Caco-2 (cell line): ENCODE data around the gene C8G. TPM values are rescaled to one million over a fixed set of nuclear protein-coding genes. Genes with fewer than 3 reads are reported as not detected.

Experiments
- BruUV-seq: library from RNA; stranded (reverse); fragments of 400-500 nt; replicated peaks from 2 replicates; lab custom pipeline; 2021; lab: Mats Ljungman, UMichigan
- CTCF ChIA-PET: fragments of 300-600 bp; sonication (Branson Sonifier 250); formaldehyde crosslinking; loops from one replicate; lab custom pipeline; 2022; ENCODE audit warnings: antibody characterized with exemption; lab: Charles Lee
- POLR2A ChIA-PET: fragments of 300-600 bp; sonication (Branson Sonifier 250); formaldehyde crosslinking; loops from one replicate; lab custom pipeline; 2022; ENCODE audit warnings: antibody characterized with exemption; lab: Charles Lee
- DNase-seq, 2 experiments: peaks; one replicate each; pipeline versions ENCODE4 v3.0.0 to v3.0.0-alpha.2; 2020 to 2022
- H3K27me3 ChIP-seq: replicated peaks from 2 replicates; pipeline ENCODE4 v1.6.0; 2011; ENCODE audit warnings: low read length; ENCODE audit not compliant: control insufficient read depth, insufficient read depth
- H3K36me3 ChIP-seq: 2 replicates; pipeline ENCODE4 v1.5.1; 2011; ENCODE audit warnings: low read length; ENCODE audit not compliant: control insufficient read depth, insufficient read depth
- H3K4me1 ChIP-seq: fragments of 250-450 bp; sonication (Bioruptor Pico); 2 replicates; pipeline ENCODE4 v1.5.1; 2020; ENCODE audit warnings: mild to moderate bottlenecking
- H3K4me3 ChIP-seq: 2 replicates; pipeline ENCODE4 v1.5.1; 2011; ENCODE audit warnings: low read depth, mild to moderate bottlenecking, control low read depth, low read length
- H3K9me3 ChIP-seq: fragments of 250-450 bp; sonication (Bioruptor Pico); 2 replicates; pipeline ENCODE4 v1.5.1; 2020; ENCODE audit warnings: mild to moderate bottlenecking, moderate library complexity
- H3K27ac Mint-ChIP-seq: one replicate; pipeline ENCODE4 v1.8.0; 2022; ENCODE audit warnings: mixed read lengths; ENCODE audit not compliant: unreplicated experiment
- H3K27me3 Mint-ChIP-seq: one replicate; pipeline ENCODE4 v1.8.0; 2022; ENCODE audit warnings: mixed read lengths; ENCODE audit not compliant: insufficient read depth, unreplicated experiment
- H3K36me3 Mint-ChIP-seq: one replicate; pipeline ENCODE4 v1.8.0; 2022; ENCODE audit warnings: mild to moderate bottlenecking, mixed read lengths; ENCODE audit not compliant: insufficient read depth, unreplicated experiment
- H3K4me1 Mint-ChIP-seq: one replicate; pipeline ENCODE4 v1.8.0; 2022; ENCODE audit warnings: low read depth, mixed read lengths; ENCODE audit not compliant: unreplicated experiment
- H3K4me3 Mint-ChIP-seq: one replicate; pipeline ENCODE4 v1.8.0; 2022; ENCODE audit warnings: mild to moderate bottlenecking, moderate library complexity, mixed read lengths; ENCODE audit not compliant: unreplicated experiment
- H3K9me3 Mint-ChIP-seq: one replicate; pipeline ENCODE4 v1.8.0; 2022; ENCODE audit warnings: mixed read lengths; ENCODE audit not compliant: unreplicated experiment
- CTCF ChIP-seq, 2 experiments: fragments of 200-600 bp in 1 of 2; IDR thresholded peaks; 1 replicate in 1 of 2; 2 replicates in 1 of 2; pipeline versions ENCODE4 v1.5.1 to v1.8.0; 2011 to 2022; ENCODE audit warnings: antibody characterized with exemption in 1 of 2, control low read depth in 1 of 2, inconsistent platforms in 1 of 2, low read depth in 1 of 2, low read length in 1 of 2, mild to moderate bottlenecking in 1 of 2, moderate library complexity in 1 of 2; ENCODE audit not compliant: insufficient read depth in 1 of 2, severe bottlenecking in 1 of 2, unreplicated experiment in 1 of 2
- intact Hi-C: fragments of 100-400 bp; cut with micrococcal nuclease; formaldehyde crosslinking; loops from one replicate; pipeline ENCODE4 v1.10.0; 2022; ENCODE audit not compliant: unreplicated experiment
- total RNA-seq: library from RNA; stranded (reverse); gene quantifications from 2 replicates; pipeline ENCODE4 v1.2.3, GENCODE V29; 2022

The C8G gene
- total RNA-seq, 1 experiment from 2014 or later = 0.77 TPM

GRCh38 chr9:136978865-136979544 lies 34.0 kb downstream of the C8G start:
- Histone ChIP-seq H3K27me3 (no peaks in the 10 kb centered on the region), H3K36me3 (no peaks in the 10 kb centered on the region)

DNA sequence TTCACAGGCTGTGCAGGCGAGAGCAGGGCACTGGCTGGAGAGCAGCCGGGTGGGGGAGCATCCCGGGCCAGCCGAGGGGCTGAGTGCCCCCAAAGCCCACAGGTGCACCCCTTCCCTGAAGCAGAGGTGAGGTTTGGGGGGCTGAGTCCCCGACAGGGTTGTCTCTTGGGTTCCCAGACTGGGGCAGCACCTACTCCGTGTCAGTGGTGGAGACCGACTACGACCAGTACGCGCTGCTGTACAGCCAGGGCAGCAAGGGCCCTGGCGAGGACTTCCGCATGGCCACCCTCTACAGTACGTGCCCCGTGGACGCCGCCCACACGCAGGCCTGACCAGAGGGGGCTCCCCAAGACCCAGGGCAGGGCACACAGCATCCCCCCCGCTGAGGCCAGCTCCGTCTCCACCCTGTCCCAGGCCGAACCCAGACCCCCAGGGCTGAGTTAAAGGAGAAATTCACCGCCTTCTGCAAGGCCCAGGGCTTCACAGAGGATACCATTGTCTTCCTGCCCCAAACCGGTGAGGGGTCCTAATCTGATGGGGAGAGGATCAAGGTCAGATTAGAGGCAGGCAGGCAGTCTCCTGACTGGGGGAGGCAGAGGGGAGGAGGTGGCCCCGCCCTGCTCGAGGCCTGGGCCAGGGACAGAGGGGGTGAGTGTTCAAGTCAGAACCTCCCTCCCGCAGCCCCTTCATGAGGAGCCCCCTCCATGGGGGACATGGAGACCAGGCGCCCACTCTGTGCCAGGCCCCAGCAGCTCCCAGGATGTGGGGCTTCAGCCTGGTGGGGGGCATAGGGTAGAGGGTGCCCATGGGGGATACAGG lies 34.9 kb downstream of the C8G start:
- H3K27me3 Mint-ChIP-seq = no peaks in the 10 kb centered on the region
- H3K4me1 Mint-ChIP-seq = no peaks in the 10 kb centered on the region
- Histone ChIP-seq H3K36me3 (no peaks in the 10 kb centered on the region), H3K27me3 (no peaks in the 10 kb centered on the region), H3K9me3 (no peaks in the 10 kb centered on the region), H3K4me1 (no peaks in the 10 kb centered on the region), H3K4me3 (no peak overlapping the region)
- no peak for DNase-seq
- CTCF ChIA-PET = no interaction called here
- no peaks in the 10 kb centered on the region for H3K36me3 Mint-ChIP-seq
- H3K9me3 Mint-ChIP-seq = no peaks in the 10 kb centered on the region
- H3K27ac Mint-ChIP-seq = no peak overlapping the region
- intact Hi-C loops = no loop called here
- no TSS peak for BruUV-seq
- H3K4me3 Mint-ChIP-seq = no peak overlapping the region
- POLR2A ChIA-PET = no interaction called here
- TF ChIP-seq CTCF (IDR thresholded peaks at IDR 0.05; ENCODE audit: insufficient read depth in 1 of 2, low read depth in 1 of 2, low read length in 1 of 2, severe bottlenecking in 1 of 2, unreplicated experiment in 1 of 2) = no peak

More at GRCh38 chr9:136978865-136979544, 34.0 kb downstream of the C8G start:
- Histone ChIP-seq H3K9me3 (no peaks in the 10 kb centered on the region), H3K4me1 (no peaks in the 10 kb centered on the region), H3K4me3 (no peak overlapping the region)
- no TSS peak for BruUV-seq
- Mint-ChIP-seq H3K27me3 (no peaks in the 10 kb centered on the region), H3K9me3 (no peaks in the 10 kb centered on the region), H3K27ac (no peak overlapping the region), H3K4me3 (no peak overlapping the region), H3K36me3 (no peaks in the 10 kb centered on the region), H3K4me1 (no peaks in the 10 kb centered on the region)
- no peak for TF ChIP-seq CTCF (IDR thresholded peaks at IDR 0.05; ENCODE audit: insufficient read depth in 1 of 2, low read depth in 1 of 2, low read length in 1 of 2, severe bottlenecking in 1 of 2, unreplicated experiment in 1 of 2)
- ChIA-PET CTCF (no interaction called here), POLR2A (no interaction called here)
- intact Hi-C loops = no loop called here
- DNase-seq = no peak

- Histone ChIP-seq H3K4me1 (no peaks in the 10 kb centered on the region), H3K27me3 (no peaks in the 10 kb centered on the region), H3K9me3 (no peaks in the 10 kb centered on the region), H3K36me3 (no peaks in the 10 kb centered on the region), H3K4me3 (no peak overlapping the region)
- CTCF ChIA-PET = interaction anchor here (0.6 kb wide), 1 partner anchor 600 kb away, joined by 3 read pairs; no protein-coding TSS in a partner anchor
- DNase-seq = no peak
- H3K9me3 Mint-ChIP-seq = no peaks in the 10 kb centered on the region
- no peak overlapping the region for H3K27ac Mint-ChIP-seq
- no peaks in the 10 kb centered on the region for H3K4me1 Mint-ChIP-seq
- no peaks in the 10 kb centered on the region for H3K27me3 Mint-ChIP-seq
- no peaks in the 10 kb centered on the region for H3K36me3 Mint-ChIP-seq
- no peak for TF ChIP-seq CTCF (IDR thresholded peaks at IDR 0.05; ENCODE audit: insufficient read depth in 1 of 2, low read depth in 1 of 2, low read length in 1 of 2, severe bottlenecking in 1 of 2, unreplicated experiment in 1 of 2)
- BruUV-seq = no TSS peak
- H3K4me3 Mint-ChIP-seq = no peak overlapping the region
- intact Hi-C loops = no loop called here
- POLR2A ChIA-PET = no interaction called here
These were observed 35.8 kb downstream of the C8G start for GRCh38 chr9:136980669-136981478.
